BJ (cell line): ENCODE data around the gene FER1L5. TPM values are rescaled to one million over a fixed set of nuclear protein-coding genes. Genes with fewer than 3 reads are reported as not detected.

Experiments used
- CTCF ChIA-PET: fragments of 350-600 bp; formaldehyde crosslinking; extraction: SDS; loops from one replicate; lab custom pipeline; 2021; ENCODE audit warnings: antibody characterized with exemption, inconsistent platforms; lab: Yijun Ruan, JAX
- POLR2A ChIA-PET: fragments of 300-600 bp; sonication (Branson Sonifier 250); formaldehyde crosslinking; extraction: SDS; loops from one replicate; lab custom pipeline; 2021; ENCODE audit warnings: antibody characterized with exemption; lab: Charles Lee
- DNase-seq: peaks from one replicate; pipeline ENCODE4 v3.0.0-alpha.2; 2011; ENCODE audit warnings: low read depth
- H3K27me3 ChIP-seq: 2 replicates; pipeline ENCODE4 v1.6.0; 2011; ENCODE audit warnings: low read length; ENCODE audit not compliant: control insufficient read depth, insufficient read depth
- H3K36me3 ChIP-seq: 2 replicates; pipeline ENCODE4 v1.5.1; 2011; ENCODE audit warnings: low read length; ENCODE audit not compliant: control insufficient read depth, insufficient read depth
- H3K4me3 ChIP-seq: 2 replicates; pipeline ENCODE4 v1.5.1; 2011; ENCODE audit warnings: low read depth, mild to moderate bottlenecking, control low read depth, low read length
- polyA plus RNA-seq: library from polyadenylated mRNA; depleted of rRNA; stranded (reverse); fragments of >200 nt; gene quantifications from 2 replicates; pipeline ENCODE4 v1.2.3, GENCODE V29; 2011; rRNA removed
- TF ChIP-seq, protein P1 (sequence below): IDR thresholded peaks from 2 replicates; pipeline ENCODE4 v1.5.1; 2011; ENCODE audit warnings: low read depth, mild to moderate bottlenecking, control low read depth, inconsistent platforms, low read length, moderate library complexity; ENCODE audit not compliant: insufficient read depth

The FER1L5 gene
- polyA plus RNA-seq, 1 experiment: 0.07 TPM

- POLR2A ChIA-PET: interaction anchor here (0.6 kb wide), 1 partner anchor 181 kb away, joined by 3 read pairs; no protein-coding TSS in a partner anchor
- no peak overlapping the region for H3K4me3 ChIP-seq
- peaks cover 2% of the 10 kb centered on the region; the same call in 1 of the 2 replicates for H3K27me3 ChIP-seq
- no peaks in the 10 kb centered on the region for H3K36me3 ChIP-seq
- no peak for DNase-seq
- CTCF ChIA-PET: interaction anchor here (0.7 kb wide), 2 partner anchors 14 to 16 kb away, joined by 3 to 4 read pairs; partner anchors contain the start of gene CNNM4
- TF ChIP-seq, protein P1, sequence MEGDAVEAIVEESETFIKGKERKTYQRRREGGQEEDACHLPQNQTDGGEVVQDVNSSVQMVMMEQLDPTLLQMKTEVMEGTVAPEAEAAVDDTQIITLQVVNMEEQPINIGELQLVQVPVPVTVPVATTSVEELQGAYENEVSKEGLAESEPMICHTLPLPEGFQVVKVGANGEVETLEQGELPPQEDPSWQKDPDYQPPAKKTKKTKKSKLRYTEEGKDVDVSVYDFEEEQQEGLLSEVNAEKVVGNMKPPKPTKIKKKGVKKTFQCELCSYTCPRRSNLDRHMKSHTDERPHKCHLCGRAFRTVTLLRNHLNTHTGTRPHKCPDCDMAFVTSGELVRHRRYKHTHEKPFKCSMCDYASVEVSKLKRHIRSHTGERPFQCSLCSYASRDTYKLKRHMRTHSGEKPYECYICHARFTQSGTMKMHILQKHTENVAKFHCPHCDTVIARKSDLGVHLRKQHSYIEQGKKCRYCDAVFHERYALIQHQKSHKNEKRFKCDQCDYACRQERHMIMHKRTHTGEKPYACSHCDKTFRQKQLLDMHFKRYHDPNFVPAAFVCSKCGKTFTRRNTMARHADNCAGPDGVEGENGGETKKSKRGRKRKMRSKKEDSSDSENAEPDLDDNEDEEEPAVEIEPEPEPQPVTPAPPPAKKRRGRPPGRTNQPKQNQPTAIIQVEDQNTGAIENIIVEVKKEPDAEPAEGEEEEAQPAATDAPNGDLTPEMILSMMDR: no peak
These were observed 104.6 kb downstream of the FER1L5 start for GRCh38 chr2:96747061-96747617.

GRCh38 chr2:96751800-96752199 lies 109.2 kb downstream of the FER1L5 start:
- no peak for DNase-seq
- POLR2A ChIA-PET: no interaction called here
- CTCF ChIA-PET: interaction anchor here (1.1 kb wide), 1 partner anchor 9 kb away, joined by 3 read pairs; the partner anchor contains the start of gene CNNM4
- no peaks in the 10 kb centered on the region for H3K36me3 ChIP-seq
- H3K4me3 ChIP-seq: no peak overlapping the region
- 0 out of 2 replicates have a peak, but pooled peaks cover 2% of the 10 kb centered on the region for H3K27me3 ChIP-seq
- TF ChIP-seq, protein P1: no peak

DNA sequence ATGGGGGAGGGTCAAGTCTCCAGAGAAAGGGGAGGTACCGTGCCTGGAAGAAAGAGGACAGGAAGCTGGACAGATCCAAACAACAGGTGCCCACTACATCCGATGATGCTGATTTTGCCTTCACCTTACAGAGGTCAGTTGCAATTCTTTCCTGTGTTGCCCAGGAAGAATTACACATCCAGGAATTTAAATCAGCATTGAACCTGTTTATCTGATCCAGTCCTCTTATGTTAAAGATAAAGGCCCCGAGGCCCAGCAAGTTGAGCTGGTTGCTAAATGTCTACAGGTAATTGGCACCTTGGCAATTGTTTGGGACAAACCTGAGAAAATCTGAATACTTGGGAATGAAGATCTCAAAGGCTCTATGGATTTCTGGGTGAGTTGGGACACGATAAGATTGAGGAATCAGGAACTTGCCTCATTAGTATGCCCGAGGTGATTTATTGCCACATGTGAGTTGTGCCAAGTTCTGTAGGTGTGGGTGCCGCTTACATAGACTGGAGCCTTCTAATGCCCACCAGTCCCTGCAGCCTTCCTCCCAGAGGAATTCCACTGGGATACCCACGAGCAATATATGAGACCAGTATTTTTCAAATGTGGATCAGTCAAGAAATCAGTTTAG lies 111.2 kb downstream of the FER1L5 start:
- TF ChIP-seq, protein P1: no peak
- CTCF ChIA-PET: no interaction called here
- H3K36me3 ChIP-seq: no peaks in the 10 kb centered on the region
- no peak overlapping the region for H3K4me3 ChIP-seq
- DNase-seq: no peak
- H3K27me3 ChIP-seq: 0 out of 2 replicates have a peak, but pooled peaks cover 2% of the 10 kb centered on the region
- POLR2A ChIA-PET: no interaction called here

DNA sequence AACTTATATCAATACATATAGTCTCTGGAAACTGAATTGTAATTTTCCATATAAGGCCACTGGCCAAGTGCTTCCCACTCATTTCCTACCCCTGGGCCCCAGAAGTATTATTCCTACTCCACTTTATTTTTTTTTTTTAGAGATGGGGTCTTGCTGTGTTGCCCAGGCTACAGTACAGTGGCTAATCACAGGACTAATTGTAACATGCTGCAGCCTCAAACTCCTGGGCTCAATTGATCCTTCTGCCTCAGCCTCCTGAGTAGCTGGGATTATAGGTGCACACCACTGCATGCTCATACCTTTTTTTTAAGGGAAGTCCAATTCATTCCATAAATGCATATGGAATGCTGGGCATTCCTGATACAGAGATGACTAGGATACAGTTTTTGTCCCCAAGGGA lies 111.8 kb downstream of the FER1L5 start:
- no peak for DNase-seq
- CTCF ChIA-PET: no interaction called here
- TF ChIP-seq, protein P1: no peak
- POLR2A ChIA-PET: no interaction called here
- 0 out of 2 replicates have a peak, but pooled peaks cover 2% of the 10 kb centered on the region for H3K27me3 ChIP-seq
- no peaks in the 10 kb centered on the region for H3K36me3 ChIP-seq
- no peak overlapping the region for H3K4me3 ChIP-seq

Other genes starting within 250 kb of the FER1L5 start
- not detected in 2 replicates for gene NEURL3, start 137.4 kb upstream of the FER1L5 start, polyA plus RNA-seq
- gene ARID5A, start 106.0 kb upstream of the FER1L5 start, polyA plus RNA-seq: 10.4 and 19.1 TPM in 2 replicates
- 15.2 and 28.3 TPM in 2 replicates for gene KANSL3, start 4.5 kb upstream of the FER1L5 start, polyA plus RNA-seq
- gene LMAN2L, start 97.3 kb downstream of the FER1L5 start, polyA plus RNA-seq: 29.6 and 30.8 TPM in 2 replicates
- gene CNNM4, start 118.1 kb downstream of the FER1L5 start, polyA plus RNA-seq: 4.4 and 7.2 TPM in 2 replicates
- 7.6 and 9.8 TPM in 2 replicates for gene CNNM3, start 173.5 kb downstream of the FER1L5 start, polyA plus RNA-seq
- gene ANKRD23, start 201.3 kb downstream of the FER1L5 start, polyA plus RNA-seq: 0.85 and 1.4 TPM in 2 replicates
- 6.8 and 8.1 TPM in 2 replicates for gene ANKRD39, start 215.3 kb downstream of the FER1L5 start, polyA plus RNA-seq
- gene SEMA4C, start 227.3 kb downstream of the FER1L5 start, polyA plus RNA-seq: 16.4 and 29.7 TPM in 2 replicates